IPS-20b (cell line): ENCODE data around the gene NBPF4.
"Not testable (repeated sequence)": the region's sequence is repeated elsewhere in the genome, so short reads cannot be mapped to it uniquely, and the experiment has no call there.

Source experiments
- H3K27ac ChIP-seq: one replicate; pipeline ENCODE4 v1.5.1; 2013; ENCODE audit warnings: low read length
- H3K27me3 ChIP-seq: 2 replicates; pipeline ENCODE4 v1.6.1; 2013; ENCODE audit warnings: mild to moderate bottlenecking, low read length, inconsistent platforms; ENCODE audit not compliant: insufficient read depth
- H3K36me3 ChIP-seq: 2 replicates; pipeline ENCODE4 v1.6.1; 2013; ENCODE audit warnings: low read depth, mild to moderate bottlenecking, inconsistent platforms, low read length, moderate library complexity; ENCODE audit not compliant: insufficient read depth
- H3K4me1 ChIP-seq: 2 replicates; pipeline ENCODE4 v1.6.1; 2013; ENCODE audit warnings: mild to moderate bottlenecking, control low read depth, inconsistent platforms, low read length, moderate library complexity; ENCODE audit not compliant: insufficient read depth
- H3K4me3 ChIP-seq: 2 replicates; pipeline ENCODE4 v1.5.1; 2013; ENCODE audit warnings: mild to moderate bottlenecking, low read length, inconsistent platforms
- H3K9ac ChIP-seq: 2 replicates; pipeline ENCODE4 v1.6.1; 2013; ENCODE audit warnings: low read depth, mild to moderate bottlenecking, inconsistent platforms, low read length, moderate library complexity
- H3K9me3 ChIP-seq: 2 replicates; pipeline ENCODE4 v1.6.1; 2013; ENCODE audit warnings: mild to moderate bottlenecking, low read depth, low read length, inconsistent platforms; ENCODE audit not compliant: insufficient read depth

The NBPF4 gene

GRCh38 chr1:108243976-108244375 lies at the start of gene NBPF4:
NBPF4 (minus strand) TSS chr1:108244076; CDS start chr1:108243761, 315 bp downstream.
- not testable (repeated sequence) for H3K27ac ChIP-seq, H3K9me3 ChIP-seq, H3K4me1 ChIP-seq, H3K27me3 ChIP-seq, H3K9ac ChIP-seq, H3K36me3 ChIP-seq, H3K4me3 ChIP-seq

- not testable (repeated sequence) for H3K27ac ChIP-seq, H3K36me3 ChIP-seq, H3K9me3 ChIP-seq, H3K4me1 ChIP-seq, H3K9ac ChIP-seq, H3K4me3 ChIP-seq, H3K27me3 ChIP-seq
Measured at GRCh38 chr1:108282528-108283257, 38.8 kb upstream of the NBPF4 start.

- H3K4me1 ChIP-seq, H3K9ac ChIP-seq, H3K27me3 ChIP-seq, H3K36me3 ChIP-seq, H3K27ac ChIP-seq, H3K9me3 ChIP-seq, H3K4me3 ChIP-seq: not testable (repeated sequence)
Measured at GRCh38 chr1:108272485-108273327, 28.8 kb upstream of the NBPF4 start.

GRCh38 chr1:108267097-108267496 lies 23.2 kb upstream of the NBPF4 start:
- not testable (repeated sequence) for H3K27me3 ChIP-seq, H3K9ac ChIP-seq, H3K4me3 ChIP-seq, H3K4me1 ChIP-seq, H3K9me3 ChIP-seq, H3K36me3 ChIP-seq, H3K27ac ChIP-seq

GRCh38 chr1:108261967-108262366 lies 18.1 kb upstream of the NBPF4 start:
- H3K27ac ChIP-seq, H3K9ac ChIP-seq, H3K9me3 ChIP-seq, H3K27me3 ChIP-seq, H3K36me3 ChIP-seq, H3K4me1 ChIP-seq, H3K4me3 ChIP-seq: not testable (repeated sequence)

- not testable (repeated sequence) for H3K27ac ChIP-seq, H3K4me1 ChIP-seq, H3K9me3 ChIP-seq, H3K36me3 ChIP-seq, H3K27me3 ChIP-seq, H3K9ac ChIP-seq, H3K4me3 ChIP-seq
Measured at GRCh38 chr1:108261519-108261918, 17.6 kb upstream of the NBPF4 start.

- H3K4me3 ChIP-seq, H3K27me3 ChIP-seq, H3K4me1 ChIP-seq, H3K9me3 ChIP-seq, H3K27ac ChIP-seq, H3K9ac ChIP-seq, H3K36me3 ChIP-seq: not testable (repeated sequence)
Measured at GRCh38 chr1:108260578-108261259, 16.8 kb upstream of the NBPF4 start.

GRCh38 chr1:108255426-108255825 lies 11.6 kb upstream of the NBPF4 start:
- H3K4me3 ChIP-seq, H3K9ac ChIP-seq, H3K9me3 ChIP-seq, H3K36me3 ChIP-seq, H3K27ac ChIP-seq, H3K4me1 ChIP-seq, H3K27me3 ChIP-seq: not testable (repeated sequence)

GRCh38 chr1:108239426-108239825 lies 4.5 kb downstream of the NBPF4 start:
- H3K4me3 ChIP-seq, H3K9ac ChIP-seq: not testable (repeated sequence)

GRCh38 chr1:108235308-108235707 lies 8.6 kb downstream of the NBPF4 start:
- H3K4me3 ChIP-seq, H3K9ac ChIP-seq, H3K27ac ChIP-seq, H3K9me3 ChIP-seq, H3K27me3 ChIP-seq, H3K36me3 ChIP-seq, H3K4me1 ChIP-seq: not testable (repeated sequence)

More at GRCh38 chr1:108239426-108239825, 4.5 kb downstream of the NBPF4 start:
- H3K27ac ChIP-seq, H3K9me3 ChIP-seq, H3K36me3 ChIP-seq, H3K27me3 ChIP-seq, H3K4me1 ChIP-seq: not testable (repeated sequence)

GRCh38 chr1:108232183-108232582 lies 11.7 kb downstream of the NBPF4 start:
- H3K27ac ChIP-seq, H3K36me3 ChIP-seq: not testable (repeated sequence)

GRCh38 chr1:108229976-108230375 lies 13.9 kb downstream of the NBPF4 start:
- H3K27me3 ChIP-seq, H3K9me3 ChIP-seq, H3K4me1 ChIP-seq, H3K9ac ChIP-seq, H3K36me3 ChIP-seq, H3K4me3 ChIP-seq, H3K27ac ChIP-seq: not testable (repeated sequence)

More at GRCh38 chr1:108232183-108232582, 11.7 kb downstream of the NBPF4 start:
- H3K27me3 ChIP-seq, H3K9me3 ChIP-seq, H3K9ac ChIP-seq, H3K4me3 ChIP-seq, H3K4me1 ChIP-seq: not testable (repeated sequence)
